Right ventricle myocardium inferior (tissue), 1 donor: ENCODE data around the gene ARL5A. TPM values are rescaled to one million over a fixed set of nuclear protein-coding genes. Genes with fewer than 3 reads are reported as not detected.
A peak's percentile ranks its signal among the peaks of the same experiment; 100 is the strongest.

Source experiments
- ATAC-seq: fragments of 200-7000 bp; cut with Tn5 transposase; one replicate; pipeline ENCODE4 v1.9.1; 2020; ENCODE audit warnings: mild to moderate bottlenecking, moderate library complexity
- DNase-seq: peaks from one replicate; pipeline ENCODE4 v3.0.0; 2021; ENCODE audit errors: missing footprints
- intact Hi-C: fragments of 100-400 bp; cut with DNase I; formaldehyde crosslinking; loops from one replicate; pipeline ENCODE4 v1.11.0; 2022
- total RNA-seq: library from RNA; stranded (reverse); fragmentation: NEBNext Ultra II Directional; extraction: Animal tissue kit (Norgen Biotek cat#: 25700); gene quantifications from one replicate; pipeline ENCODE4 v1.2.1, GENCODE V29; 2021
- donor health status: DM: no; HTN: yes; CAD: no; lungs with severe emphysema.

Gene ARL5A
- total RNA-seq, 1 donor from 2014 or later: 47.9 TPM

GRCh38 chr2:151842830-151843690, 14.8 kb upstream of the ARL5A start:
- ATAC-seq (no peak), DNase-seq (no peak)
- intact Hi-C loops: no loop called here

DNA sequence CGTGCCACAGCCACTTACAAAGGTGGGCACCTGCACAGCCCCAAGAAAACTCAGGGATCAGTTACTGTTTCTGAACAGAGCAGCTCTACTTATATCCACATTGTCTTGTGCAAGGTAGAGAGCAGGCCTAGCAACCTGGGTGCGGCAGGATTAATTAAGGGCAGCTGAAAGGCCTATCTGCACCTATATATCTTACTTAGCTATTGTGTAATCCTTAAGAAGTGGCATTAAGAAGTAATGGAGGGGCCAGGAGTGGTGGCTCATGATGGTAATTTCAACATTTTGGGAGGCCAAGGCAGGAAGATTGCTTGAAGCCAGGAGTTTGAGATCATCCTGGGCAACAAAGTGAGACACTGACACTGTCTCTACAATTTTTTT, 12.8 kb upstream of the ARL5A start:
- intact Hi-C loops: no loop called here
- DNase-seq: no peak
- ATAC-seq: no peak

DNA sequence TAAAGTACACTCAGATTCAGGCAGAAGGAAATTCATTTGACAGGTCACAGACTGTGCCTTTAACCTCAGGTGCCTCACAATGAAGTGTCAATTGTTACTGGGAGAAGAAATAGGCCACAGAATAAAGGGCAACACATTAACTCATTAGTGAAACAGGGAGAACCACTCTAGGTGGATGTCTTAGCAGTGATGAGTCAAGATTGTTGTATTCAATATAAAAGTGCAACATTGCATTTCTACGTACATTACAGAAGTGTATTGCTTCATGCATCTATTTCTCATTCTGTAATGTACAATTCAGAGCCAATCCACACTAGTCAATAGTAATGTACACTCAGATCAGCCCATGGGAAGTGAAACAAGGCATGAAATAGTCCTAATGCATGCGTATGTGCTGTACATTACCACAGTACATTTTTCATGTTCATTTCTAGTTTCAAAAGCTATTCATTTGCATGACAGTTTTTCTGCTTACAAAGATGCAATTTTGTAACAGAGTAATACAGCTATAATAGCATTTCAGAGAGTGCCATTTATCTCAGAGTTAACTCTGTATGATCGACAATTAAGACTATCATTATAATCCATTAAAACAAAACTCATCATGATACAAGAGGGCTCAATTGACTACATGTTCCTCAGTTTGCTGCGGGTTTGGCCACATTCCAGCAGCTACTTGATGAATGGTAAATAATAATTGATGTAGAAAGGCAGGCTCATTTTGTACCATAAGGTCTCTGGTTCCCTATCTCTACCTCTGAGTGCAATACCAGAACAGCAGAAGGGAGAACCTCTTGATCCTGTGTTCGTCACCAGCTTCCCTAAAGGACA, 12.2 kb upstream of the ARL5A start:
- no peak for ATAC-seq
- DNase-seq: no peak
- intact Hi-C loops: no loop called here

GRCh38 chr2:151837926-151838325, 9.7 kb upstream of the ARL5A start:
- ATAC-seq: no peak
- DNase-seq: no peak
- intact Hi-C loops: no loop called here

DNA sequence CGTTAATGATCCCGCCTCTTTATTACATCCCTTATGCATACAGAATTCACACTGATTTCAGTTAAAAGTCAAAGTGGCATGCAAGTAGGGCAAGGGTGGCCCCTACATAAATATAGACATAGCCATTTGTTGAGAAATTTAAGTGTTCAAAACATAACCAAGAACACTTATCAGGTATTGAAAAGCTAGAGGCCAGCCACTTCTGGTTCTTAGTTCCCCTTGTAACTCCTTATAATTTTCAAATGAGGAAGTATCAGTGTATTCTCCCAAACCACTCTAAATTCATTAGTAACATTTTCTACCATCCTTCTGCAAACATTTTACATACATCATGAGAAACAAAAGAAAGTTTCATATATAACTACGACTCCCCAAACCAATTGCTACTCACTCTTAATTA, 5.8 kb upstream of the ARL5A start:
- ATAC-seq: no peak
- intact Hi-C loops: no loop called here

DNA sequence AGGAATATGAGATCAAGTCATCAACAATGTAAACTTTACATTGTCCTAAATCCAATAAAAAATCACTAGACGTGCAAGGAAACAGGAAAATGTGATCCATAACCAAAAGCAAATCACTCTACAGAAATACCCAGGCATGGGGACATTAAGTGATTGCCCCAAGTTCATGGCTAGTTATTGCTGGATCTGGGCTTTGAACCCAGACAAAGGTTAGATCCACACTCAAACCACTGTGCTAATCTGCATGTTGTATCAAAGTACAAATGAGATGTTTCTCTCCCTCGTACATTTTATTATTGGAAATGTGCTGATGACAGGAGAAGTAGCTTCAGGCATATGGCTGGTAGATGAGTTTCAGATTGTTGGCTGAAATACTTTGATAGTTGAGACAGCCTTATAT, 2.7 kb upstream of the ARL5A start:
- DNase-seq: no peak
- intact Hi-C loops: no loop called here

More for the DNA sequence above, 5.8 kb upstream of the ARL5A start:
- DNase-seq: no peak

GRCh38 chr2:151828890-151829324, 686 bp upstream of the ARL5A start:
- DNase-seq (no peak), ATAC-seq (no peak)
- intact Hi-C loops: loop anchor here (1.0 to 10.0 kb wide), 3 partner anchors 94 to 886 kb away; partner anchors contain the start of genes ARL6IP6 and PRPF40A

More for the DNA sequence above, 2.7 kb upstream of the ARL5A start:
- no peak for ATAC-seq

DNA sequence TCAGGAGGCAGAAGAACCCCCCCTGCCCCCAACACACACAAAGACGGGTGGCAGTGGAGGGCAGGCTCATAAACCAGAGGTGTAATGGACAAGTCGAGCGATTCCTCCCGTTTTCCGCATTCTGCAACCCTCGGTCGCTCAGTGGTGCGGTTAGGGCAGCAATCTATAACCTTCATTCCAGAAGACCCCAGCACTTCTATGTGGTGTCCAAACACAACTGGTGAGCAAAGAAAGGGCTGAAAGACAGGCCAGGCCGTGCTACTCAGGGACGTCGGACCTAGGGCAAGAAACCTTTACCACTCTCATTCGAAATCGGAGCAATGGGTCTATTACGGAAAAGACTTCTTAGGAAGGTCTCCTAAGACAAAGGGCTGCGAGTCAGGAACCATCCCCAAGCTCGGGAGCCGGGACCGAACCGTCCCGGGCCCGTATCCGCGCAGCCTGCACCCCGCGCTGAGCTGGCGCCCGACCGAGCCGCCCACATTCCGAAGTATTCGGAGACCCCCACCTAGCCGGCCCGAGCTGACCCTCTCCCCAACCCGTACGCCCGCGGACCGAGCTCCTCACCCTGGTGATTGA, 568 bp downstream of the ARL5A start:
- peak; percentile 18 for ATAC-seq
- intact Hi-C loops: loop anchor here (5.0 to 10.0 kb wide), 2 partner anchors 175 to 887 kb away; partner anchors contain the start of genes ARL6IP6 and PRPF40A
- peak; percentile 81 for DNase-seq

GRCh38 chr2:151826737-151827157, 1.5 kb downstream of the ARL5A start:
- DNase-seq: no peak
- intact Hi-C loops: loop anchor here (5.0 to 10.0 kb wide), 2 partner anchors 176 to 888 kb away; partner anchors contain the start of genes ARL6IP6 and PRPF40A
- ATAC-seq: no peak

DNA sequence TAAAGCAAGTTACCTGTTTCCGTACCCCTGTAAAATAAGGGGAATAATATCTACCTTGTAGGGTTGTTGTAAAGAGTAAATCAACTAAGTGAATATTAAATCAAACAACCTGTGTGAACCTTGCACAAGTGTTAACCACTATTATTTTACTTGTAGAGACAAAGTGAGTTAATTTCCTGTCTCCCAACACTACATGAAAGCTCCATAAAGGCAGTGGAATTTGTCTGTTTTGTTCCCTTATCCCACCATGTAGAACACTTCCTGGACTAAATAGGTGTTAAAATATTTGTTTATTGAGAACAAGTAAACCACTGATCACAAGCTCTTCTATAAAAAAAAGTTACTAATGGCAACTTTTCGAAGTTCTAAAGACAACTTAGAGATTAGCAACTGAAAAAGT, 3.3 kb downstream of the ARL5A start:
- intact Hi-C loops: loop anchor here (5.0 to 10.0 kb wide), 2 partner anchors 177 to 890 kb away; partner anchors contain the start of genes ARL6IP6 and PRPF40A
- no peak for ATAC-seq
- no peak for DNase-seq

GRCh38 chr2:151823651-151824050, 4.6 kb downstream of the ARL5A start:
- ATAC-seq (no peak), DNase-seq (no peak)
- intact Hi-C loops: loop anchor here (10.0 kb wide), 1 partner anchor 891 kb away; the partner anchor contains the start of genes ARL6IP6 and PRPF40A

DNA sequence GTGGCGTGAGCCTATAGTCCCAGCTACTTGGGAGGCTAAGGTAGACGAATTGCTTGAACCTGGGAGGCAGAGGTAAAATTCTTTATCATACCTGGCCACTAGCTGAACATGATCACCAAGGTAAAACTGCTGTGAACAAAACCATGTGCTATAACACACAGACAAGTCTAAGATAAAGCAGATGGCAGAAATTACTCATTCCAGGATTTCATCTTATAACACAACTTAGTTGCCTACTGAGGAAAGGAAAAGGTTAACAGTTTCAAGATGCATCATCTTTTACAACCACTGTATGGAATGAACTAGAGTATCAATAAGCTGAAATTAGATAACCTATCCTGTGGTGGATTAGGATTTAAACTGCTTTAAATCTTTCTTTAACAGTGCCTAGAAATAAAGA, 8.3 kb downstream of the ARL5A start:
- ATAC-seq (no peak), DNase-seq (no peak)
- intact Hi-C loops: loop anchor here (10.0 kb wide), 1 partner anchor 895 kb away; the partner anchor contains the start of genes ARL6IP6 and PRPF40A

- DNase-seq (no peak), ATAC-seq (no peak)
- intact Hi-C loops: no loop called here
These were observed 10.3 kb downstream of the ARL5A start for GRCh38 chr2:151817929-151818328.

GRCh38 chr2:151816843-151817242, 11.4 kb downstream of the ARL5A start:
- intact Hi-C loops: no loop called here
- ATAC-seq: no peak

DNA sequence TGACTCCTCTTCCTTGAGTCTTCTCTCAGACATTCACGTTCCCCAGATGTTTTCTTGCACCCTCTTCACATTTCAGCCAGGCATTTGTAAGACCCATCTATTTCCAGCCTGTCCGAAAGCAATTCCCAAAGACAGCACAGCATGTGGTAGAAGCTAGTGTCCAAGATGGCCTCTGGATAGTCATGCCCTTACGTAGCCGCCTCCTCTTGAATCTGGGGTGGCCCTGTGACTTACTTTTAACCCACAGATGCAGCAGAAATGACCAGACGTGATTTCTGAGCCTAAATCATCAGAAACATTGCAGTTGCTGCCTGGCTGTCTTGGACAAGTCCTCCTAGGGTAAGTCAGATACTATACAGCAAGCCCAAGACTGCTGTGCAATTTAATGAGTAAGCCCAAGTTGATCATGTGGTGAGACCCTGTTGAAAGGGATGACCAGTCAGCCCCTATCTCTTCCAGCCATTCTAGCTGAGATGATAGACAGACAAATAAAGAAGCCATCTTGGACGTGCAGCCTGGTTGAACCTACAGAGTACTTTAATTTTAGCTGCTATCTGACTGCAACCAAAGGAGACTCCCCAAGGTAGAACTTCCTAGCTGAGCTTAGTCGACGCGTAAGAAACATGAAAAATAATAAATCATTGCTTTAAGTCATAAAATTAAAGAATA, 12.3 kb downstream of the ARL5A start:
- ATAC-seq (no peak), DNase-seq (no peak)
- intact Hi-C loops: no loop called here

More at GRCh38 chr2:151816843-151817242, 11.4 kb downstream of the ARL5A start:
- DNase-seq: no peak

DNA sequence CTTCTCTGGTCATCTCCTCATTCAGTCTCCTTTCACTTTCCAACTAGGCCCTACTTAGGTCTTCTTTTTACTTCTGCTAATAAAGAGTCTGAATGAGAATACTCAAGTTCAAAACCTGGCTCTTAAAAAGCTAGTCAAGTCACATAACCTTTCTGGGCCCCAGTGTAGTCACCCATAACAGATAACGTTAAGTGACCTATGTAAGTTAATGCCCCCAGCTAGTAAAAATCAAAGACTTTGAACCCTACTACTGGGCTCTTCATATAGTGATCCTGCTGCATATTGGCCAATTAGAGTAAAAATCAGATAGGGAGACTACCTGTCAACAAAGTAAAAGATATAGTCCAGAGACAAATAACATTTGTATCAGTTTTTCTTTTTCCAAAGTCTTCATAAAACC, 17.7 kb downstream of the ARL5A start:
- ATAC-seq (no peak), DNase-seq (no peak)
- intact Hi-C loops: no loop called here

- ATAC-seq: no peak
- DNase-seq: no peak
- intact Hi-C loops: loop anchor here (10.0 kb wide), 1 partner anchor 194 kb away; no protein-coding TSS in a partner anchor
These were observed 19.2 kb downstream of the ARL5A start for GRCh38 chr2:151809073-151809383.

- ATAC-seq: no peak
- no peak for DNase-seq
- intact Hi-C loops: loop anchor here (10.0 kb wide), 1 partner anchor 194 kb away; no protein-coding TSS in a partner anchor
These were observed 19.8 kb downstream of the ARL5A start for GRCh38 chr2:151808258-151809072.
